Activated B cell treated with CpG ODN at 0.5 μM for 24 hours (primary cell): ENCODE measurements around the gene IL1RAP. TPM values are rescaled to one million over a fixed set of nuclear protein-coding genes. Genes with fewer than 3 reads are reported as not detected.

Experiments
- ATAC-seq: fragments of 200-7000 bp; cut with Tn5 transposase; one replicate; pipeline ENCODE4 v1.10.0; 2021; ENCODE audit warnings: low read depth, mild to moderate bottlenecking, moderate library complexity
- CTCF ChIA-PET: fragments of 350-600 bp; sonication (Branson Sonifier 250); formaldehyde crosslinking; loops from one replicate; lab custom pipeline; 2021; ENCODE audit warnings: antibody characterized with exemption; lab: Charles Lee
- POLR2A ChIA-PET: fragments of 350-600 bp; sonication (Branson Sonifier 250); formaldehyde crosslinking; loops from one replicate; lab custom pipeline; 2021; ENCODE audit warnings: antibody characterized with exemption; lab: Charles Lee
- DNase-seq: peaks from one replicate; pipeline ENCODE4 v3.0.0; 2022
- H3K27ac Mint-ChIP-seq: one replicate; pipeline ENCODE4 v1.8.0; 2020; ENCODE audit warnings: mixed read lengths
- H3K27me3 Mint-ChIP-seq: one replicate; pipeline ENCODE4 v1.8.0; 2021; ENCODE audit warnings: mixed read lengths
- H3K36me3 Mint-ChIP-seq: one replicate; pipeline ENCODE4 v1.8.0; 2021; ENCODE audit warnings: low read depth, mixed read lengths
- H3K4me1 Mint-ChIP-seq: one replicate; pipeline ENCODE4 v1.8.0; 2021; ENCODE audit warnings: mixed read lengths
- H3K4me3 Mint-ChIP-seq: one replicate; pipeline ENCODE4 v1.8.0; 2020; ENCODE audit warnings: mild to moderate bottlenecking, mixed read lengths
- H3K9me3 Mint-ChIP-seq: one replicate; pipeline ENCODE4 v1.8.0; 2020; ENCODE audit warnings: mixed read lengths
- CTCF ChIP-seq: fragments of 200-600 bp; IDR thresholded peaks from one replicate; pipeline ENCODE4 v1.8.0; 2022; ENCODE audit warnings: antibody characterized with exemption, mild to moderate bottlenecking
- intact Hi-C: fragments of 100-400 bp; cut with micrococcal nuclease; formaldehyde crosslinking; loops from one replicate; pipeline ENCODE4 v1.15.1; 2024
- total RNA-seq: library from RNA; stranded (reverse); gene quantifications from 2 replicates; pipeline ENCODE4 v1.2.3, GENCODE V29; 2022

Gene IL1RAP
- total RNA-seq, 1 donor from 2014 or later = 6.3 TPM

GRCh38 chr3:190546881-190547510 is 33.1 kb downstream of the IL1RAP start:
- CTCF ChIA-PET = no interaction called here
- no peak overlapping the region for H3K4me3 Mint-ChIP-seq

GRCh38 chr3:190548031-190548656 is 34.3 kb downstream of the IL1RAP start:
- Mint-ChIP-seq H3K4me3 (no peak overlapping the region), H3K27ac (no peak overlapping the region), H3K36me3 (peaks cover 2% of the 10 kb centered on the region), H3K9me3 (no peaks in the 10 kb centered on the region), H3K27me3 (no peaks in the 10 kb centered on the region), H3K4me1 (no peaks in the 10 kb centered on the region)
- POLR2A ChIA-PET = no interaction called here
- CTCF ChIA-PET = no interaction called here
- no peak for TF ChIP-seq CTCF
- intact Hi-C loops = no loop called here
- DNase-seq (no peak), ATAC-seq (no peak)

More at GRCh38 chr3:190546881-190547510, 33.1 kb downstream of the IL1RAP start:
- DNase-seq = no peak
- ATAC-seq = no peak
- intact Hi-C loops = no loop called here
- Mint-ChIP-seq H3K27ac (no peak overlapping the region), H3K4me1 (no peaks in the 10 kb centered on the region), H3K9me3 (no peaks in the 10 kb centered on the region), H3K36me3 (no peaks in the 10 kb centered on the region), H3K27me3 (no peaks in the 10 kb centered on the region)
- TF ChIP-seq CTCF = no peak
- POLR2A ChIA-PET = no interaction called here

- ChIA-PET CTCF (no interaction called here), POLR2A (no interaction called here)
- Mint-ChIP-seq H3K4me3 (no peak overlapping the region), H3K9me3 (no peaks in the 10 kb centered on the region), H3K36me3 (peaks cover 4% of the 10 kb centered on the region), H3K27me3 (no peaks in the 10 kb centered on the region), H3K4me1 (no peaks in the 10 kb centered on the region), H3K27ac (no peak overlapping the region)
- no peak for ATAC-seq
- DNase-seq = no peak
- no peak for TF ChIP-seq CTCF
- intact Hi-C loops = no loop called here
These were observed 38.1 kb downstream of the IL1RAP start for GRCh38 chr3:190552021-190552420.

- Mint-ChIP-seq H3K4me3 (no peak overlapping the region), H3K27ac (no peak overlapping the region), H3K36me3 (peaks cover 7% of the 10 kb centered on the region), H3K27me3 (no peaks in the 10 kb centered on the region), H3K9me3 (no peaks in the 10 kb centered on the region), H3K4me1 (no peaks in the 10 kb centered on the region)
- no peak for TF ChIP-seq CTCF
- ATAC-seq (no peak), DNase-seq (no peak)
- intact Hi-C loops = no loop called here
- CTCF ChIA-PET = no interaction called here
- POLR2A ChIA-PET = no interaction called here
These were observed 39.3 kb downstream of the IL1RAP start for GRCh38 chr3:190552969-190553759.

GRCh38 chr3:190554197-190554596 is 40.3 kb downstream of the IL1RAP start:
- POLR2A ChIA-PET = no interaction called here
- Mint-ChIP-seq H3K4me1 (peaks cover 2% of the 10 kb centered on the region), H3K27ac (no peak overlapping the region), H3K27me3 (no peaks in the 10 kb centered on the region), H3K9me3 (peaks cover 2% of the 10 kb centered on the region), H3K36me3 (peaks cover 12% of the 10 kb centered on the region), H3K4me3 (no peak overlapping the region)
- intact Hi-C loops = no loop called here
- DNase-seq = no peak
- TF ChIP-seq CTCF = no peak
- no peak for ATAC-seq
- CTCF ChIA-PET = no interaction called here
